HepG2 (cell line): ENCODE data around the gene PKN2. TPM values are rescaled to one million over a fixed set of nuclear protein-coding genes. Genes with fewer than 3 reads are reported as not detected.

ENCODE experiments used
- CEBPG ChIP-seq: IDR thresholded peaks from 2 replicates; pipeline ENCODE4 v1.6.1; 2016
- CHCHD3 ChIP-seq: sonication (generic); formaldehyde crosslinking; IDR thresholded peaks from 2 replicates; pipeline ENCODE4 v1.8.0; 2022; ENCODE audit warnings: mild to moderate bottlenecking, missing genetic modification reagents, moderate library complexity
- KLF6 ChIP-seq: IDR thresholded peaks from 2 replicates; pipeline ENCODE4 v1.8.0; 2016; ENCODE audit warnings: missing biosample characterization, missing genetic modification reagents
- MNT ChIP-seq: fragments of 450-650 bp; IDR thresholded peaks from 2 replicates; pipeline ENCODE4 v1.6.1; 2016
- NKX3-1 ChIP-seq: sonication (generic); formaldehyde crosslinking; IDR thresholded peaks from 2 replicates; pipeline ENCODE4 v1.5.0; 2020; ENCODE audit warnings: missing genetic modification reagents
- PRDM15 ChIP-seq: sonication (generic); formaldehyde crosslinking; IDR thresholded peaks from 2 replicates; pipeline ENCODE4 v1.4.0; 2020; ENCODE audit warnings: missing genetic modification reagents
- RXRB ChIP-seq: IDR thresholded peaks from 2 replicates; pipeline ENCODE4 v1.6.1; 2016; ENCODE audit warnings: borderline replicate concordance, missing genetic modification reagents, missing compliant biosample characterization
- SKI ChIP-seq: fragments of 450-650 bp; IDR thresholded peaks from one replicate; pipeline ENCODE4 v1.6.1; 2018; ENCODE audit warnings: mild to moderate bottlenecking; ENCODE audit not compliant: partially characterized antibody
- ZIK1 ChIP-seq: sonication (generic); formaldehyde crosslinking; IDR thresholded peaks from 2 replicates; pipeline ENCODE4 v1.5.0; 2020; ENCODE audit warnings: mild to moderate bottlenecking, low read depth, missing genetic modification reagents, borderline replicate concordance
- ZNF124 ChIP-seq: sonication (generic); formaldehyde crosslinking; IDR thresholded peaks from 2 replicates; pipeline ENCODE4 v1.4.0; 2020; ENCODE audit warnings: missing genetic modification reagents
- ZNF225 ChIP-seq: sonication (generic); formaldehyde crosslinking; IDR thresholded peaks from 2 replicates; pipeline ENCODE4 v1.4.0; 2020; ENCODE audit warnings: mild to moderate bottlenecking, missing genetic modification reagents
- ZNF383 ChIP-seq: sonication (generic); formaldehyde crosslinking; IDR thresholded peaks from 2 replicates; pipeline ENCODE4 v1.4.0; 2020; ENCODE audit warnings: missing genetic modification reagents, mild to moderate bottlenecking, borderline replicate concordance
- polyA plus RNA-seq, 8 experiments: library from polyadenylated mRNA; depleted of rRNA in 3 of 8; stranded (reverse) in 7 of 8; unstranded in 1 of 8; fragments of >200 nt; fragmentation: Illumina TruSeq in 4 of 8; extraction: Trizol in 4 of 8; gene quantifications; 2 replicates each; pipeline versions ENCODE4 v1.2.1 to v1.2.3, GENCODE V29; 2011 to 2016; ENCODE audit warnings: low read depth in 4 of 8, missing spikeins in 1 of 8, mixed read lengths in 1 of 8; ENCODE audit not compliant: insufficient read depth in 1 of 8
- total RNA-seq, 5 experiments: library from RNA; depleted of rRNA; stranded (reverse); fragments of >200 nt; fragmentation: Illumina TruSeq; extraction: Trizol; gene quantifications; 2 replicates each; pipeline ENCODE4 v1.2.3, GENCODE V29; 2016; ENCODE audit warnings: low read depth in 1 of 5
- TF ChIP-seq, protein P1 (sequence below): sonication (generic); formaldehyde crosslinking; IDR thresholded peaks from 2 replicates; pipeline ENCODE4 v1.4.0; 2020; ENCODE audit warnings: missing genetic modification reagents
- TF ChIP-seq, protein P2 (sequence below), 2 experiments: sonication (generic) in 1 of 2; formaldehyde crosslinking in 1 of 2; IDR thresholded peaks; 2 replicates each; pipeline versions ENCODE4 v1.6.1 to v1.9.0; 2014 to 2022; ENCODE audit warnings: antibody characterized with exemption in 1 of 2, borderline replicate concordance in 1 of 2, inconsistent platforms in 1 of 2, low read depth in 1 of 2, missing genetic modification reagents in 1 of 2

Gene PKN2
- total and polyA plus RNA-seq, 2 of the 13 experiments (the other 11 are each of a cell fraction or from before 2014, with no cell fraction given): 17.0 to 29.4 TPM

GRCh38 chr1:88683541-88684481 lies at the start of gene PKN2 (continued):
- peak; percentile 70 for TF ChIP-seq PRDM15 (CRISPR knock-in tag)
- TF ChIP-seq ZNF225 (CRISPR knock-in tag): no peak
- TF ChIP-seq, protein P1, sequence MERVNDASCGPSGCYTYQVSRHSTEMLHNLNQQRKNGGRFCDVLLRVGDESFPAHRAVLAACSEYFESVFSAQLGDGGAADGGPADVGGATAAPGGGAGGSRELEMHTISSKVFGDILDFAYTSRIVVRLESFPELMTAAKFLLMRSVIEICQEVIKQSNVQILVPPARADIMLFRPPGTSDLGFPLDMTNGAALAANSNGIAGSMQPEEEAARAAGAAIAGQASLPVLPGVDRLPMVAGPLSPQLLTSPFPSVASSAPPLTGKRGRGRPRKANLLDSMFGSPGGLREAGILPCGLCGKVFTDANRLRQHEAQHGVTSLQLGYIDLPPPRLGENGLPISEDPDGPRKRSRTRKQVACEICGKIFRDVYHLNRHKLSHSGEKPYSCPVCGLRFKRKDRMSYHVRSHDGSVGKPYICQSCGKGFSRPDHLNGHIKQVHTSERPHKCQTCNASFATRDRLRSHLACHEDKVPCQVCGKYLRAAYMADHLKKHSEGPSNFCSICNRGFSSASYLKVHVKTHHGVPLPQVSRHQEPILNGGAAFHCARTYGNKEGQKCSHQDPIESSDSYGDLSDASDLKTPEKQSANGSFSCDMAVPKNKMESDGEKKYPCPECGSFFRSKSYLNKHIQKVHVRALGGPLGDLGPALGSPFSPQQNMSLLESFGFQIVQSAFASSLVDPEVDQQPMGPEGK (CRISPR knock-in tag): peak; percentile 77
- TF ChIP-seq CHCHD3 (CRISPR knock-in tag): no peak
- TF ChIP-seq NKX3-1 (CRISPR knock-in tag): no peak
- TF ChIP-seq SKI: peak; percentile 65
- TF ChIP-seq RXRB (CRISPR knock-in tag): peak; percentile 72; the same call in 1 of the 2 replicates
- TF ChIP-seq MNT: peak; percentile 72
- no peak for TF ChIP-seq ZNF383 (CRISPR knock-in tag)
- TF ChIP-seq, protein P2, sequence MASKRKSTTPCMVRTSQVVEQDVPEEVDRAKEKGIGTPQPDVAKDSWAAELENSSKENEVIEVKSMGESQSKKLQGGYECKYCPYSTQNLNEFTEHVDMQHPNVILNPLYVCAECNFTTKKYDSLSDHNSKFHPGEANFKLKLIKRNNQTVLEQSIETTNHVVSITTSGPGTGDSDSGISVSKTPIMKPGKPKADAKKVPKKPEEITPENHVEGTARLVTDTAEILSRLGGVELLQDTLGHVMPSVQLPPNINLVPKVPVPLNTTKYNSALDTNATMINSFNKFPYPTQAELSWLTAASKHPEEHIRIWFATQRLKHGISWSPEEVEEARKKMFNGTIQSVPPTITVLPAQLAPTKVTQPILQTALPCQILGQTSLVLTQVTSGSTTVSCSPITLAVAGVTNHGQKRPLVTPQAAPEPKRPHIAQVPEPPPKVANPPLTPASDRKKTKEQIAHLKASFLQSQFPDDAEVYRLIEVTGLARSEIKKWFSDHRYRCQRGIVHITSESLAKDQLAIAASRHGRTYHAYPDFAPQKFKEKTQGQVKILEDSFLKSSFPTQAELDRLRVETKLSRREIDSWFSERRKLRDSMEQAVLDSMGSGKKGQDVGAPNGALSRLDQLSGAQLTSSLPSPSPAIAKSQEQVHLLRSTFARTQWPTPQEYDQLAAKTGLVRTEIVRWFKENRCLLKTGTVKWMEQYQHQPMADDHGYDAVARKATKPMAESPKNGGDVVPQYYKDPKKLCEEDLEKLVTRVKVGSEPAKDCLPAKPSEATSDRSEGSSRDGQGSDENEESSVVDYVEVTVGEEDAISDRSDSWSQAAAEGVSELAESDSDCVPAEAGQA (IDR thresholded peaks at IDR 0.05; ENCODE audit: low read depth): peak; percentile 83
- TF ChIP-seq, protein P2 (CRISPR knock-in tag; IDR thresholded peaks at IDR 0.05; ENCODE audit: borderline replicate concordance): no peak
- 0 out of 2 replicates have a peak, but pooled peaks have one; percentile 15 for TF ChIP-seq CEBPG (CRISPR knock-in tag)
- TF ChIP-seq ZIK1: peak; percentile 22
- TF ChIP-seq ZNF124 (CRISPR knock-in tag): no peak
- TF ChIP-seq KLF6: peak; percentile 67; the same call in 1 of the 2 replicates
